ENCODE measurements around the gene LRRC18. TPM values are rescaled to one million over a fixed set of nuclear protein-coding genes. Genes with fewer than 3 reads are reported as not detected.

The LRRC18 gene
- total and polyA plus RNA-seq, 4 donors = 1.8 to 4.5 (median 2.7) TPM

GRCh38 chr10:48982584-48982983 lies 42.9 kb upstream of the LRRC18 start:
- TF ChIP-seq CTCF (IDR thresholded peaks at IDR 0.05; ENCODE audit: control extremely low read depth, extremely low read depth) = no peak
- DNase-seq (no peak), ATAC-seq (ENCODE audit: insufficient read depth, low FRiP score) (no peak)
- H3K9ac ChIP-seq (ENCODE audit: insufficient read depth in 1 of 2, low read length in 2 of 2) = no peak overlapping the region
- no peaks in the 10 kb centered on the region for H3K27me3 ChIP-seq (ENCODE audit: control insufficient read depth in 3 of 3, insufficient read depth in 3 of 3, low read length in 2 of 3)
- H3K9me3 ChIP-seq (ENCODE audit: control insufficient read depth in 4 of 4, insufficient read depth in 3 of 4, low read length in 3 of 4) = no peaks in the 10 kb centered on the region
- 78 to 95% methylated on average over 5 of the region's 5 CpGs for WGBS, 2 donors
- H3K36me3 ChIP-seq (ENCODE audit: control insufficient read depth in 4 of 4, insufficient read depth in 4 of 4, low read length in 4 of 4) = peaks cover 0 to 1% (median 0%) of the 10 kb centered on the region in 4 donors
- H3K4me3 ChIP-seq = no peak overlapping the region
- peaks cover 0 to 17% (median 3%) of the 10 kb centered on the region in 5 donors for H3K4me1 ChIP-seq (ENCODE audit: control insufficient read depth in 5 of 5, insufficient read depth in 5 of 5, low read length in 5 of 5)
- no peak overlapping the region for H3K27ac ChIP-seq (ENCODE audit: low read depth in 1 of 2, low read length in 1 of 2)

DNA sequence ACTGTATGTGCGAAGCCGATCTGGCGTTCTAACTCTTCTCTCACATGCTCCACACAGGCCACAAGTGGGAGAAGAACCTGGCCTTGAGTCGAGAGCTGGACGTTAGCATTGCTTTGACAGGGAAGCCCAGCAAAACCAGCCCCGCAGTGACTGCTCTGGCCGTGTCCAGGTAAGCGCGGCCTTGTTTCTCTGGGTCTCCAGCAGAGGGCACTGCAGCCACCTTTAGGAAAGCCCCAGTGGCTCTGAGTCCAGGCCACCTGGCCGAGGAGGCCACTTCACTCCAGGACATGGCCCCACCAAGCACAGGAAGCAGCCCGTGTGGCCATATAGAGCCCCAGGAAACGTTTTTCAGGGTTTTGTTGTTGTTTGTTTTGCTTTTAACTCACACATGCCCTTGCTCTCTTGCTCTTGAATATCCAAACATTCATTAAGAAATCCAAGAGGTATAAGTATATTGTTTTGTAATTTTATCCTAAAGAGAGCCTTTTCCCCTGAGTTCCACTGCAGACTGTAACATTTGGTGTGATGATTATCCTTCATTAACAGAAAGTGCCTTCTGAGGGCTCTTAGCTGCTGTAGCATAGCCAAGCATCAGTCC lies 41.8 kb upstream of the LRRC18 start:
- no peak overlapping the region for H3K4me3 ChIP-seq
- TF ChIP-seq CTCF (IDR thresholded peaks at IDR 0.05; ENCODE audit: control extremely low read depth, extremely low read depth) = peak; percentile 28
- no peaks in the 10 kb centered on the region for H3K27me3 ChIP-seq (ENCODE audit: control insufficient read depth in 3 of 3, insufficient read depth in 3 of 3, low read length in 2 of 3)
- 39 to 54% methylated on average over 12 of the region's 12 CpGs for WGBS, 2 donors
- H3K9me3 ChIP-seq (ENCODE audit: control insufficient read depth in 4 of 4, insufficient read depth in 3 of 4, low read length in 3 of 4) = no peaks in the 10 kb centered on the region
- peak; percentile 54 to 57 (median 57) for DNase-seq
- peaks cover 0 to 1% (median 0%) of the 10 kb centered on the region in 4 donors for H3K36me3 ChIP-seq (ENCODE audit: control insufficient read depth in 4 of 4, insufficient read depth in 4 of 4, low read length in 4 of 4)
- H3K27ac ChIP-seq (ENCODE audit: low read depth in 1 of 2, low read length in 1 of 2) = no peak overlapping the region
- no peak for ATAC-seq (ENCODE audit: insufficient read depth, low FRiP score)
- peaks cover 0 to 17% (median 3%) of the 10 kb centered on the region in 5 donors for H3K4me1 ChIP-seq (ENCODE audit: control insufficient read depth in 5 of 5, insufficient read depth in 5 of 5, low read length in 5 of 5)
- no peak overlapping the region for H3K9ac ChIP-seq (ENCODE audit: insufficient read depth in 1 of 2, low read length in 2 of 2)

- Histone ChIP-seq H3K4me3 (no peak overlapping the region), H3K27ac (ENCODE audit: low read depth in 1 of 2, low read length in 1 of 2) (no peak overlapping the region), H3K4me1 (ENCODE audit: control insufficient read depth in 5 of 5, insufficient read depth in 5 of 5, low read length in 5 of 5) (peaks cover 0 to 17% (median 3%) of the 10 kb centered on the region in 5 donors), H3K9me3 (ENCODE audit: control insufficient read depth in 4 of 4, insufficient read depth in 3 of 4, low read length in 3 of 4) (no peaks in the 10 kb centered on the region), H3K36me3 (ENCODE audit: control insufficient read depth in 4 of 4, insufficient read depth in 4 of 4, low read length in 4 of 4) (peaks cover 0 to 1% (median 0%) of the 10 kb centered on the region in 4 donors), H3K9ac (ENCODE audit: insufficient read depth in 1 of 2, low read length in 2 of 2) (no peak overlapping the region), H3K27me3 (ENCODE audit: control insufficient read depth in 3 of 3, insufficient read depth in 3 of 3, low read length in 2 of 3) (no peaks in the 10 kb centered on the region)
- no peak for ATAC-seq (ENCODE audit: insufficient read depth, low FRiP score)
- no peak for DNase-seq
- 80 to 93% methylated on average over 5 of the region's 5 CpGs for WGBS, 2 donors
- no peak for TF ChIP-seq CTCF (IDR thresholded peaks at IDR 0.05; ENCODE audit: control extremely low read depth, extremely low read depth)
Measured at GRCh38 chr10:48978318-48978717, 38.7 kb upstream of the LRRC18 start.

DNA sequence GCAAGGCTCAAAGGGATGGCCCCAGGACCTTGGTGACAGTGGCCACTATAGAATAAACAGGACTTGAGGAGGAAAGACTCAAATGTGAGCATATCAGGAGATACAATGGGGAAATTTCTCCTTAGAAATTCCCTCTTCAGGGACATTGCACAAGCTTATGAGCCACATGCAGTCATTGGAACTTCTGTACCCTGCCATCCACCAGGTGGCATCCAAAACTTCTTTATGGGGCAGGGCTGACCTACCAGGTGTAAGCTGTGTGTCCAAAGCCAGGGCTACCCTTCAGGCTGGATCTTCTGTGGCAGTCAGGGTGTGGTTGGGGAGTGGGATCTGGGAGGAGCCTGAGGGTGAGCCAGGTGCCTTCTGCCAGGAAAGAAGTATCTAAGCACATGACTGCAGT lies 36.6 kb upstream of the LRRC18 start:
- no peaks in the 10 kb centered on the region for H3K27me3 ChIP-seq (ENCODE audit: control insufficient read depth in 3 of 3, insufficient read depth in 3 of 3, low read length in 2 of 3)
- ATAC-seq (ENCODE audit: insufficient read depth, low FRiP score) = no peak
- H3K9me3 ChIP-seq (ENCODE audit: control insufficient read depth in 4 of 4, insufficient read depth in 3 of 4, low read length in 3 of 4) = no peaks in the 10 kb centered on the region
- no peak overlapping the region for H3K27ac ChIP-seq (ENCODE audit: low read depth in 1 of 2, low read length in 1 of 2)
- TF ChIP-seq CTCF (IDR thresholded peaks at IDR 0.05; ENCODE audit: control extremely low read depth, extremely low read depth) = no peak
- H3K4me1 ChIP-seq (ENCODE audit: control insufficient read depth in 5 of 5, insufficient read depth in 5 of 5, low read length in 5 of 5) = peaks cover 0 to 14% (median 3%) of the 10 kb centered on the region in 5 donors
- peak in 2 of 3 donors; percentile 22 to 38 for DNase-seq
- H3K4me3 ChIP-seq = no peak overlapping the region
- no peaks in the 10 kb centered on the region for H3K36me3 ChIP-seq (ENCODE audit: control insufficient read depth in 4 of 4, insufficient read depth in 4 of 4, low read length in 4 of 4)
- H3K9ac ChIP-seq (ENCODE audit: insufficient read depth in 1 of 2, low read length in 2 of 2) = no peak overlapping the region
